Fibroblast of the aortic adventitia (primary cell): ENCODE measurements around the gene SLC25A1. TPM values are rescaled to one million over a fixed set of nuclear protein-coding genes. Genes with fewer than 3 reads are reported as not detected.

ENCODE experiments used
- DNase-seq: peaks from one replicate; pipeline ENCODE4 v3.0.0-alpha.2; 2010; ENCODE audit warnings: low read depth
- H3K4me3 ChIP-seq: 2 replicates; pipeline ENCODE4 v1.5.1; 2011; ENCODE audit warnings: low read depth, mild to moderate bottlenecking, control low read depth, low read length, moderate library complexity
- total RNA-seq: library from RNA; depleted of rRNA; stranded (reverse); fragments of >200 nt; gene quantifications from 2 replicates; pipeline ENCODE4 v1.2.3, GENCODE V29; 2012; ENCODE audit warnings: low replicate concordance
- TF ChIP-seq, protein P1 (sequence below): IDR thresholded peaks from 2 replicates; pipeline ENCODE4 v1.5.1; 2011; ENCODE audit warnings: mild to moderate bottlenecking, low read length, control low read depth, inconsistent platforms; ENCODE audit not compliant: insufficient read depth

The SLC25A1 gene
- total RNA-seq, 1 donor, result 53.4 TPM

DNA sequence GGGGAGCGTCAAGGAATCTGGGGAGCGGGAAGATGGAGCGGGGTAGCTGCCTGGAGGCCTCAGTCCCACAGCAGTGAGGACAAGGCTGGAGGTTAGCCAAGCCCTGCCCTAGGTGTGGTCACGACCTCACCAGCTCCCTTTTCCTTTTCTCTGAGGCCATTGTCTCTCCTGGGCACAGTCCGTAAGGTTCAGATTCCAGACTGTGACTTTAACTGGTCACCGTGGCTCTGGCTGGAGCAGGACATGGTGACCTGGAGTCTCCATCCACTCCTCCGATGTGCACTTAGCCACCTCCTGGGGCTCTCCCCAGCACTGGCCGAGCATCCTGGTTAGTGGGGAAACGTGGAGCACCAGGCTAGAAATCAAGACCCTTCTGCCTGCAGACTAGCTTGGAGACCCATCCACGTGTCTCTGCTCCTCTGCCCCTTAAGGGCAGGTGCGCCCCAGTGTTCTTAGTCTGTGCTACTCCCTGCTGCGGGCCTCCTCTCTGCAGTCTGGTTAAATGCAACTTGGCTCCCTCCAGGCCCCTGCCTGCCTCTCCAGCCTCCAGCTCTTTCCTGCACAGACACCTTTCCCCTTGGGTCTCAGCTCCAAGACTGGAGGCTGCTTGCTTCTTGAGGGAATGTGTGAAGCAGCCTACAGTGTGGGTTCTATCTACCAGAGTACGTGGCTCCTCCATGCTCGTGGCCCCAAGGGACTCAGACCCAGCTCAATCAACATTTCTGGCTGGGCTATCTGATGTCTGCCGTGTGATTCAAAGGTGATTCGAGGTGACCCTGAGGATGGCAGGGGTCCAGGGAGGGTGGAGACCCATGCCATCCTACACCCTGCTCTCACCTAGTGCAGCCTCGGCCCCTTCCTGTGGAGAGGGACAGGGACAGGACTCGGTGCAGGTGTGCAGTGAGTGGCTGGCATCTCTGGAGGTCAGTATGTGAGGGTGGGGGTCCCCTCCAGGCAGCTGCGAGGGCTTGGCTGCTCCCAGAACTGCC lies 5.2 kb downstream of the SLC25A1 start:
- TF ChIP-seq, protein P1, sequence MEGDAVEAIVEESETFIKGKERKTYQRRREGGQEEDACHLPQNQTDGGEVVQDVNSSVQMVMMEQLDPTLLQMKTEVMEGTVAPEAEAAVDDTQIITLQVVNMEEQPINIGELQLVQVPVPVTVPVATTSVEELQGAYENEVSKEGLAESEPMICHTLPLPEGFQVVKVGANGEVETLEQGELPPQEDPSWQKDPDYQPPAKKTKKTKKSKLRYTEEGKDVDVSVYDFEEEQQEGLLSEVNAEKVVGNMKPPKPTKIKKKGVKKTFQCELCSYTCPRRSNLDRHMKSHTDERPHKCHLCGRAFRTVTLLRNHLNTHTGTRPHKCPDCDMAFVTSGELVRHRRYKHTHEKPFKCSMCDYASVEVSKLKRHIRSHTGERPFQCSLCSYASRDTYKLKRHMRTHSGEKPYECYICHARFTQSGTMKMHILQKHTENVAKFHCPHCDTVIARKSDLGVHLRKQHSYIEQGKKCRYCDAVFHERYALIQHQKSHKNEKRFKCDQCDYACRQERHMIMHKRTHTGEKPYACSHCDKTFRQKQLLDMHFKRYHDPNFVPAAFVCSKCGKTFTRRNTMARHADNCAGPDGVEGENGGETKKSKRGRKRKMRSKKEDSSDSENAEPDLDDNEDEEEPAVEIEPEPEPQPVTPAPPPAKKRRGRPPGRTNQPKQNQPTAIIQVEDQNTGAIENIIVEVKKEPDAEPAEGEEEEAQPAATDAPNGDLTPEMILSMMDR, result no peak
- DNase-seq, result no peak
- peak overlapping the region; percentile 94 for H3K4me3 ChIP-seq

DNA sequence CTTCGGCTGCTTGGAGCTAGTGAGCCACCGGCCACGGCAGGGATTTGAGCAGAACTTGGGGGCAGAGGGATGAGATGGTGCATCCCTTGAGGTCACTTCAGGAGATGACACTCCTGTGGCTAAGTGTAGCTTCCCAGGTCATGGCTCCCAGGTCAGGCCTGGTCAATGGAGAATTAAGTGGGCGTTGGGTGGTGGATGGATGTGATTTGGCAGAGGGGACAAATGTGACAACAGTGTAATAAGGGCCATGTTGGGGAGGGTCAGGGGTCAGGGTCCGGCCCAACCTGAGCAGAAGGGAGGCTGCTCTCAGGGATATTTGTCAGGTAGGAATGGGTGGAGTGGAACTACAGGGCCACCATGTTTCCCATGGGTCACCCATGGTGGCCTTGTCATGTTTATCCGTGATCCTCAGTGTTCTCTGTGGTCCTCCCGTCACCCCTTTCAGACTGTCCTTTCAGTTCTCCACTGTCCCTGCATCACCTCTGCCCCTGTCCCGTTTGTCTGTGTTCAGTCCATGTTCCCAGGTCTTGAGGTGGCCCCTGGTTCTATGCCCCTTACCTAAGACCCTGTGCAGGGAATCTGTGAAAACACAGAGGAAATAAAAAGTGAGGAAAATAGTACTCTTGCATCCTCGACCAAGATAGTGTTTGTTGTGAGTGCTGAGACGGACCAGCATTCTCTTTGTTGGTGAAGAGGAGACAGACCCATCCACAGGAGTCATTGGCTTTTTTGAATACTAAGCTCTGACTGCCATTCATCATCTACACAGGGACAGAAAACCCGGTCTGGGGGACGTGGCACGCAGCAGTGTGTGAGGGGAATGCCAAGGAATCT lies 6.1 kb downstream of the SLC25A1 start:
- peak overlapping the region; percentile 94 for H3K4me3 ChIP-seq
- TF ChIP-seq, protein P1, result no peak
- no peak for DNase-seq

DNA sequence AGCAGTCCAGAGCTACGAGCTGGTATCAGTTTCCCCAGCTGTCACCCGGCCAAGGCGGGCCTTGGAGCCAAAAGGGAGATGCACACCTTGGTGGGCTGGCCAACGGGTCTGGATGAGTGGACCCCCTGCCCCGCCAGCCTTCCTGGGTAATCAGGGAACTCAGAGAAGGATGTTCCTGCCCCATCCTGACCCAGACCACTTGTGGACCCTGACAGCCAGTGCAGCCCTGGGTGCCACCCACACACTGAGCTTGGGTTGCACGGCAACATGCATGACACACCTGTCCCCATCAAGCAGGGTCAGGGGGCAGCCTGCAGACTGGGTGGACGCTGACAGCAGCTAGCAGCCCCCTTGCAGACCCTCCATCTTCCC lies 8.6 kb downstream of the SLC25A1 start:
- peak overlapping the region; percentile 37 for H3K4me3 ChIP-seq
- TF ChIP-seq, protein P1, result no peak

DNA sequence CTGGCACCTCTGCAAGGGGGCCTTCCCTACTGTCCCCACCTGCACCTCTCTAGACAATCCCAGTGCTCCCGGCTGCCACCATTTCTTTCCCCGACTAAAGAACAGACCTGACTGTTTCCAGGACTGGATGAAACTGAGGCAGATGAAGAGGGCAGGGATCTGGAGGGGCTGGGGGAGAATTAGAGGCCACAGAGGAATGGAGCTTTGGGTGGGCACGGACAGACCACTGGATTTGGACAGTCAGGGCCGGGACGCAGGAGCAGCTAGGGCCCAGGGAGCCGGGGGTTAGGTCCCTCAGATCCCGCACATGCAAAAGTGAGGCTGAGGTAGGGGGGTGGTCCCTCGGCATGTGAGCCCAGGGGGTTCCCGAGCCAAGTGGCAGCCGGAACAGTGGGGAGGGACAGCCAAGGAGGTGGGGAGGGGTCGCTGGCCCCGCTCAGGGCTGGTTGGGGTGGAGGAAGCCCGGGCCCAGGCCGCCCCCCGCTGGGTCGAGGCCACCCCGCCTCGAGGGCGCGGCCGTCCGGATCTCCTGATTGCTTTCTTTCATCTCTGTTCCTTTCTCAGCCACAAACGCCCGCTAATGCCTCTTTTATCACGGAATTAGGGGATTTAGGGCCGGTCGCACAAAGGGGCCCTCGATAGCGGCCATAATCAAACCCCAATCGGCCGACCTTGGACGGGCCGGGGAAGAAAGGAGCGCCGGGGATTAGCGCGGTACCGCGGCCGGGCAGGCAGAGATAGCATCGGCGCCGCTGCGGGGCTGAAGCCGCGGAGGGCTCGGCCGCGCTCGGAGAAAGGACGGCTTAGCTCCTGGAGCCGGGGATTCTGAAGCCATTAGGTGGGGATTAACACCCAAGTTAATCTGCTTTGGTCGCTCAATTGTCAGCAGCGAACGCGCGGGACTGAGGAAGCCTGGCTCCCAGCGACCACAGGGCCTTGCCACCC lies 9.3 kb downstream of the SLC25A1 start:
- no peak for DNase-seq
- TF ChIP-seq, protein P1, result no peak
- H3K4me3 ChIP-seq, result peak overlapping the region; percentile 37

More for the DNA sequence above, 8.6 kb downstream of the SLC25A1 start:
- no peak for DNase-seq

DNA sequence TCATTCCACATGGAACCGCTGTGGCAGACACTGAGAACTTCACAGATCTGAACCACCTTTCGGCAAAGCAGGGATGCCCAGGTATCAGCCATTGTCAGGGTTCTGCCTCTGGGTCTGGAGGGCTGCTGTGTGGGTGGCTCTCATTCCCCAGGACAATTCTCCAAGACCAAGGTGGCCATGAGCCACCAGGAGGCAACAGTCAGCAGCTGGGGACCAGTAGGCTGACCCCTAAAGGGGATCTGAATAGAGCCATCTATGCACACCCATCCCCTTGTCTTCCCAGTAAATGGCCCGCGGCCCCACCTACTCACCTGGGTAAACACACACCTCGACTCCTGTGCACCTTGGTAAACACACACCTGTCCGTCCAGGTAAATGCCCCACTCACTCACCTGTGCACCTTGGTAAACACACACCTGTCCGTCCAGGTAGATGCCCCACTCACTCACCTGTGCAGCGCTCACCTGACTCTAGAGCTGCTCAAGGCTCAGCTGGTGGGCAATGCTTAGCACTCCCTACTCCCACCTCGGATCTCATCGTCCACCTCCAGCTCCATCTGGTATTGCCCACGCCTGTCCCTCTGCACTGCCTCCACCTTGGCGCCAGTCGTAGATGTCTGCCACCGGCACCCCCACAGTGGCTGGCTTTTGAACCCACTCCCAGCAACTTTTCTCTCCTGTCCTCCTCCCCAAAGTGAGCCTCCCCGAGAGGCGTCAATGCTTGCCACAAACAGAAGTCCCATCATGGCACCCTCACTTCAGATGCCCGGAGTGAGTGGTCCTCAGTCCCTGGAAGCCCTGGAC lies 10.2 kb downstream of the SLC25A1 start:
- no peak for DNase-seq
- TF ChIP-seq, protein P1, result no peak

More for the DNA sequence above, 10.2 kb downstream of the SLC25A1 start:
- H3K4me3 ChIP-seq, result no peak overlapping the region
